EH (cell line): Measurements from ENCODE around the gene PIAS1.

Experiments
- DNase-seq: peaks from one replicate; pipeline ENCODE4 v3.0.0-alpha.2; 2015; ENCODE audit warnings: low read depth

PIAS1 gene

GRCh38 chr15:68235022-68235421 lies 180.9 kb downstream of the PIAS1 start:
- DNase-seq, result no peak

GRCh38 chr15:68239025-68239424 lies 184.9 kb downstream of the PIAS1 start:
- DNase-seq, result no peak

- peak; percentile 27 for DNase-seq
Measured at GRCh38 chr15:68241088-68241935, 187.2 kb downstream of the PIAS1 start.
